Smooth muscle cell (in vitro differentiated cells): ENCODE data around the gene EYA4. TPM values are rescaled to one million over a fixed set of nuclear protein-coding genes. Genes with fewer than 3 reads are reported as not detected.

Experiments
- DNase-seq: peaks from one replicate; lab custom pipeline; 2025; ENCODE audit not compliant: unreplicated experiment; lab: John Stamatoyannopoulos, UW
- H2AFZ ChIP-seq: fragments of 200-600 bp; sonication (generic); 2 replicates; pipeline ENCODE4 v1.6.0; 2016; ENCODE audit warnings: antibody characterized with exemption, low read depth, mild to moderate bottlenecking
- H3F3A ChIP-seq: fragments of 200-600 bp; sonication (generic); 2 replicates; pipeline ENCODE4 v1.6.0; 2017; ENCODE audit warnings: antibody characterized with exemption, low read depth
- H3K27ac ChIP-seq: fragments of 200-600 bp; sonication (generic); 2 replicates; pipeline ENCODE4 v1.5.1; 2016; ENCODE audit warnings: low read depth, mild to moderate bottlenecking
- H3K27me3 ChIP-seq: fragments of 200-600 bp; sonication (generic); 2 replicates; pipeline ENCODE4 v1.6.1; 2016; ENCODE audit warnings: low read depth, mild to moderate bottlenecking
- H3K36me3 ChIP-seq: fragments of 200-600 bp; sonication (generic); 2 replicates; pipeline ENCODE4 v1.5.1; 2016; ENCODE audit warnings: low read depth
- H3K4me1 ChIP-seq: fragments of 200-600 bp; sonication (generic); 2 replicates; pipeline ENCODE4 v1.5.1; 2016; ENCODE audit warnings: low read depth
- H3K4me2 ChIP-seq: fragments of 200-600 bp; sonication (generic); 2 replicates; pipeline ENCODE4 v1.6.0; 2016; ENCODE audit warnings: mild to moderate bottlenecking
- H3K4me3 ChIP-seq: fragments of 200-600 bp; sonication (generic); 2 replicates; pipeline ENCODE4 v1.5.1; 2016; ENCODE audit warnings: mild to moderate bottlenecking
- H3K79me2 ChIP-seq: fragments of 200-600 bp; sonication (generic); 2 replicates; pipeline ENCODE4 v1.6.0; 2016; ENCODE audit warnings: low read depth, mild to moderate bottlenecking
- H3K9ac ChIP-seq: fragments of 200-600 bp; sonication (generic); 2 replicates; pipeline ENCODE4 v1.6.0; 2016; ENCODE audit warnings: low read depth
- H3K9me3 ChIP-seq: fragments of 200-600 bp; sonication (generic); replicated peaks from 2 replicates; pipeline ENCODE4 v1.5.1; 2016; ENCODE audit warnings: low read depth
- H4K20me1 ChIP-seq: fragments of 200-600 bp; sonication (generic); 2 replicates; pipeline ENCODE4 v1.6.0; 2016; ENCODE audit warnings: low read depth
- CTCF ChIP-seq: fragments of 200-600 bp; sonication (generic); IDR thresholded peaks from 2 replicates; pipeline ENCODE4 v1.5.1; 2017; ENCODE audit warnings: borderline replicate concordance, mild to moderate bottlenecking, antibody characterized with exemption; ENCODE audit not compliant: insufficient read depth, poor library complexity, severe bottlenecking
- WGBS: methylation state at CpG from one replicate; pipeline ENCODE4 v1.1.7; 2016; ENCODE audit warnings: low lambda C conversion rate; 5-methylcytosine and 5-hydroxymethylcytosine counted together
- polyA plus RNA-seq: library from polyadenylated mRNA; unstranded; fragments of >200 nt; fragmentation: Nextera tagmentation; extraction: Ambion mirVana; gene quantifications from 2 replicates; pipeline ENCODE4 v1.2.1, GENCODE V29; 2016
- total RNA-seq: library from RNA; depleted of rRNA; stranded (reverse); fragments of >200 nt; gene quantifications from 2 replicates; pipeline ENCODE4 v1.2.3, GENCODE V29; 2014

Gene EYA4
- total and polyA plus RNA-seq, 2 experiments from 2014 or later: 1.3 TPM; not detected in 1

- DNase-seq: no peak
- no peaks in the 10 kb centered on the region for H3K79me2 ChIP-seq
- H4K20me1 ChIP-seq: no peaks in the 10 kb centered on the region
- H3K4me1 ChIP-seq: peaks cover 4% of the 10 kb centered on the region
- H3K27me3 ChIP-seq: peaks cover 10% of the 10 kb centered on the region
- no peak for TF ChIP-seq CTCF
- no peaks in the 10 kb centered on the region for H3K36me3 ChIP-seq
- H3K27ac ChIP-seq: no peak overlapping the region
- H3K4me2 ChIP-seq: no peak overlapping the region
- no peak overlapping the region for H3K4me3 ChIP-seq
- no peaks in the 10 kb centered on the region for H3F3A ChIP-seq
- H3K9me3 ChIP-seq: no peaks in the 10 kb centered on the region
- WGBS: 97% methylated on average over 3 of the region's 3 CpGs
- H2AFZ ChIP-seq: no peak overlapping the region
- H3K9ac ChIP-seq: no peak overlapping the region
Measured at GRCh38 chr6:133504761-133505160, 263.6 kb downstream of the EYA4 start.

- H4K20me1 ChIP-seq: no peaks in the 10 kb centered on the region
- peaks cover 4% of the 10 kb centered on the region for H3K4me1 ChIP-seq
- H3K27ac ChIP-seq: no peak overlapping the region
- no peaks in the 10 kb centered on the region for H3F3A ChIP-seq
- WGBS: 93% methylated on average over 3 of the region's 3 CpGs
- peaks cover under 1% of the 10 kb centered on the region for H3K27me3 ChIP-seq
- no peak overlapping the region for H2AFZ ChIP-seq
- no peaks in the 10 kb centered on the region for H3K36me3 ChIP-seq
- DNase-seq: no peak
- no peak for TF ChIP-seq CTCF
- H3K9ac ChIP-seq: no peak overlapping the region
- no peaks in the 10 kb centered on the region for H3K79me2 ChIP-seq
- no peaks in the 10 kb centered on the region for H3K9me3 ChIP-seq
- H3K4me3 ChIP-seq: no peak overlapping the region
- H3K4me2 ChIP-seq: no peak overlapping the region
Measured at GRCh38 chr6:133505681-133506080, 264.5 kb downstream of the EYA4 start.

- Histone ChIP-seq H3K4me3 (no peak overlapping the region), H3F3A (no peaks in the 10 kb centered on the region), H3K9me3 (no peaks in the 10 kb centered on the region), H3K4me2 (no peak overlapping the region), H3K36me3 (no peaks in the 10 kb centered on the region), H3K79me2 (no peaks in the 10 kb centered on the region), H3K27me3 (peaks cover 7% of the 10 kb centered on the region), H3K27ac (no peak overlapping the region), H3K4me1 (no peaks in the 10 kb centered on the region), H3K9ac (no peak overlapping the region), H2AFZ (no peak overlapping the region), H4K20me1 (no peaks in the 10 kb centered on the region)
- TF ChIP-seq CTCF: peak; percentile 84
- no peak for DNase-seq
- 19% methylated on average over 4 of the region's 4 CpGs for WGBS
Measured at GRCh38 chr6:133512410-133513016, 271.4 kb downstream of the EYA4 start.

GRCh38 chr6:133523816-133524215 is 282.7 kb downstream of the EYA4 start:
- Histone ChIP-seq H3K27ac (no peak overlapping the region), H3K4me1 (no peaks in the 10 kb centered on the region), H3K79me2 (no peaks in the 10 kb centered on the region), H3K27me3 (peaks cover 3% of the 10 kb centered on the region), H3K9ac (no peak overlapping the region), H4K20me1 (no peaks in the 10 kb centered on the region), H3K4me2 (no peak overlapping the region), H3K9me3 (no peaks in the 10 kb centered on the region), H3K36me3 (no peaks in the 10 kb centered on the region), H3K4me3 (no peak overlapping the region), H2AFZ (no peak overlapping the region), H3F3A (no peaks in the 10 kb centered on the region)
- no peak for DNase-seq
- no peak for TF ChIP-seq CTCF
- 96% methylated on average over 1 of the region's 1 CpG for WGBS
